HG03175 (cell line): ENCODE measurements around the gene KRIT1.

Experiments
- ATAC-seq: cut with Tn5 transposase; IDR thresholded peaks from one replicate; pipeline ENCODE4 v1.9.1; 2021; ENCODE audit warnings: mild to moderate bottlenecking, moderate library complexity; ENCODE audit not compliant: unreplicated experiment

The KRIT1 gene

DNA sequence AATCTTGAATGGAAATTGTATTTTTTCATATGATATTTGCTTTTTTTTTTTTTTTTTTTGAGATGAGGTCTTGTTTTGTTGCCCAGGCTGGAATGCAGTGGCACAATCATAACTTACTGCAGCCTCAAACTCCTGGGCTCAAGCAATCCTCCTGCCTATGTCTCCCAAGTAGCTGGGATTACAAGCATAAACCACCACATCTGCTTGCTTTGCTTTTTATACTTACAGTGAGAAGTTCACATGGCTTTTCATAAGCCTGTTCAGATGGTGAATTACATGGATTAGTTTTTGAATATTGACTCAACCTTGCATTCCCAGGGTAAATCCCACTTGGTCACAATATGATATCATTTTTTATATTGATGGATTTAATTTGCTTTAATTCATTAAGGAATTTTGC, 88.7 kb downstream of the KRIT1 start:
- ATAC-seq, result no peak

DNA sequence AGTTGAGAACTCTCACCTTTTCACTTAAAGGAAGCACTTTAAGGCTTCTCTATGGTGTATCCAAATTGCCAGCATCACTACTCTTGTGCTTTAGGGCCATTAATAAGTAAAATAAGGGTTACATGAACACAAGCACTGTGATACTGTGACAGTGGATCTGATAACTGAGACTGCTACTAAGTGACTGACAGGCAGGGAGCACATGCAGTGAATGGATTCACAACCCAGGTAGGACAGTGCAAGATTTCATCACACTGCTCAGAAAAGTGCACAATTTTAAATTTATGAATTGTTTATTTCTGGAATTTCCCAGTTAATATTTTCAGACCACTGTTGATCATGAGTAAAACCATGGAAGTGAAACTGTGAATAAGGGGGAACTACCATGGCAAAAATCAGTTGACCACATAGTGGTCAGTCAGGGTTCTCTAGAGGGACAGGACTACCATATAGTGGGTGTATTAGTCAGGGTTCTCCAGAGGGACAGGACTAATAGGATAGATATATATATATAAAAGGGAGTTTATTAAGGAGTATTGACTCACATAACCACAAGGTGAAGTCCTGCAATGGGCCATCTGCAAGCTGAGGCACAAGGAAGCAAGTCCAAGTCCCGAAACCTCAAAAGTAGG, 90.5 kb downstream of the KRIT1 start:
- no peak for ATAC-seq

DNA sequence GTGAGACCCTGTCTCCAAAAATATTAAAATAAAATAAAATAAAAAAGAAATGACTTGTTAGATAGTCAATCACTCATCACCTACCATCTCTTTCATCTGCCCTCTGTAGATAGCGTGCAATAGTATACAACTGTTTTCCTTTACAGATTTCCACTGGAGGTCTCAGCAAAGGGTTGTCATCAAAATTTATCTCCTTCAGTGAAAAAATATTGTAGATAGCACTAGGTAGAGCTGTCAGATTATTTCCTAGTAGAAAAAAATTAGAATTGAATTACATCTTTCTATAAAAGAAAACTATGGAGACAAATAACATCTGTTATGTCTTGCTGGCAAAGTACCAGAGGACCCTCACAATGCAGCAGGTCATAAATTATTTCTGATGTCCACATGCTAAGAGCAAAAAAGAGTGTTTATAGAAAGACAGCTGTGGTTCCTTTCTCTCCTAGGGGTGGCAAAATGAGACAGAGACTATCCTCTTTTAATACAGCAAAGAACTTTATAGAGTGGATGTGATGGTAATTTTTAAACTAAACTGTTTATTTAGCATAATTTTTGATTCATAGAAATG, 95.2 kb downstream of the KRIT1 start:
- ATAC-seq, result no peak

DNA sequence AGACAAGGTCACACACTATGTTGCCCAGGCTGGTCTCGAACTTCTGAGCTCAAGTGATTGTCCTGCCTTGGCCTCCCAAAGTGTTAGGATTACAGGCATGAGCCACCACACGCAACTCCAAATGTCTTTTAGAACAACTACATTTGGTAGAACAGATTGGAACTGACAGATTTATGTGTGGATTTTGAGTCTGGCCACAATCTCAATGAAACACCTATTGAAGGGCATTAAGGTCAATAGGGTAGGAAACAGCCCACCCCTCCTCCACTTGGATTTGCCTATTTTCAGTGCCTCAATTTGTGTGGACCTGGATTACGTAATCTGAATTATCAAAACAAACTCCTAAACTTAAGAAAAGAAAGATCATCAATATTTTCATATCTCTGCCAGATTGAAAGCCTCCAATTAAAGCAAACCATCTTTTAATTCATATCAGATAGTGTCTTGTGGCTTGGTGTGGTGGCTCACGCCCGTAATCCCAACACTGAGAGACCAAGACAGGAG, 95.9 kb downstream of the KRIT1 start:
- ATAC-seq, result no peak
